Fibroblast of skin of back (primary cell): ENCODE measurements around the gene NDUFS6.

Source experiments
- DNase-seq: peaks from one replicate; pipeline ENCODE4 v3.0.0-alpha.2; 2013

The NDUFS6 gene

GRCh38 chr5:1765880-1766235 is 35.3 kb upstream of the NDUFS6 start:
- DNase-seq = no peak

- no peak for DNase-seq
Observed at GRCh38 chr5:1767524-1768282, 33.5 kb upstream of the NDUFS6 start.

- no peak for DNase-seq
Observed at GRCh38 chr5:1768283-1769000, 32.8 kb upstream of the NDUFS6 start.

GRCh38 chr5:1769017-1769640 is 32.1 kb upstream of the NDUFS6 start:
- no peak for DNase-seq

- no peak for DNase-seq
Observed at GRCh38 chr5:1769752-1770442, 31.3 kb upstream of the NDUFS6 start.

- DNase-seq = no peak
Observed at GRCh38 chr5:1770443-1770802, 30.8 kb upstream of the NDUFS6 start.

GRCh38 chr5:1771149-1772065 is 29.8 kb upstream of the NDUFS6 start:
- DNase-seq = no peak

GRCh38 chr5:1772634-1773033 is 28.6 kb upstream of the NDUFS6 start:
- DNase-seq = peak; percentile 20

GRCh38 chr5:1776831-1777230 is 24.4 kb upstream of the NDUFS6 start:
- DNase-seq = no peak

GRCh38 chr5:1777281-1778137 is 23.7 kb upstream of the NDUFS6 start:
- DNase-seq = no peak

GRCh38 chr5:1778138-1779020 is 22.8 kb upstream of the NDUFS6 start:
- DNase-seq = no peak

- DNase-seq = no peak
Observed at GRCh38 chr5:1779021-1779680, 22.1 kb upstream of the NDUFS6 start.

- no peak for DNase-seq
Observed at GRCh38 chr5:1779782-1780613, 21.2 kb upstream of the NDUFS6 start.

- no peak for DNase-seq
Observed at GRCh38 chr5:1780614-1780930, 20.6 kb upstream of the NDUFS6 start.

- DNase-seq = no peak
Observed at GRCh38 chr5:1781107-1781506, 20.1 kb upstream of the NDUFS6 start.

- DNase-seq = no peak
Observed at GRCh38 chr5:1781726-1782384, 19.4 kb upstream of the NDUFS6 start.

- DNase-seq = no peak
Observed at GRCh38 chr5:1782385-1783215, 18.6 kb upstream of the NDUFS6 start.
